Cardiac muscle cell (in vitro differentiated cells and primary cell): Measurements from ENCODE around the gene CALR. TPM values are rescaled to one million over a fixed set of nuclear protein-coding genes. Genes with fewer than 3 reads are reported as not detected.

Source experiments
- DNase-seq, 2 donors: peaks; one replicate each; pipeline versions ENCODE4 v3.0.0 to v3.0.0-alpha.2; 2010 to 2017; ENCODE audit warnings: low read depth in 1 of 2, low spot score in 1 of 2
- H3K27ac ChIP-seq: fragments of 200-600 bp; sonication (generic); 2 replicates; pipeline ENCODE4 v1.5.1; 2016
- H3K27me3 ChIP-seq: fragments of 200-600 bp; sonication (generic); 2 replicates; pipeline ENCODE4 v1.6.0; 2016; ENCODE audit warnings: control low read depth
- H3K36me3 ChIP-seq: fragments of 200-600 bp; sonication (generic); 2 replicates; pipeline ENCODE4 v1.5.1; 2016; ENCODE audit warnings: control low read depth
- H3K4me1 ChIP-seq: fragments of 200-600 bp; sonication (generic); 2 replicates; pipeline ENCODE4 v1.8.1; 2017; ENCODE audit warnings: low read depth, mild to moderate bottlenecking, mixed run types
- H3K4me3 ChIP-seq: fragments of 200-600 bp; sonication (generic); 2 replicates; pipeline ENCODE4 v1.5.1; 2016; ENCODE audit warnings: mild to moderate bottlenecking
- H3K9me3 ChIP-seq: fragments of 200-600 bp; sonication (generic); 2 replicates; pipeline ENCODE4 v1.5.1; 2017; ENCODE audit warnings: low read depth, mild to moderate bottlenecking, control low read depth
- CTCF ChIP-seq: IDR thresholded peaks from 2 replicates; pipeline ENCODE4 v1.5.1; 2012; ENCODE audit warnings: low read depth, mild to moderate bottlenecking, low read length
- polyA plus RNA-seq: library from polyadenylated mRNA; unstranded; fragments of >200 nt; fragmentation: Nextera tagmentation; extraction: Ambion mirVana; gene quantifications from 2 replicates; pipeline ENCODE4 v1.2.1, GENCODE V29; 2016
- total RNA-seq: library from RNA; depleted of rRNA; stranded (reverse); fragments of >200 nt; gene quantifications from 2 replicates; pipeline ENCODE4 v1.2.3, GENCODE V29; 2016

The CALR gene
- total and polyA plus RNA-seq, 2 experiments from 2014 or later = 615 to 856 TPM

- Histone ChIP-seq H3K4me1 (peaks cover 13% of the 10 kb centered on the region), H3K27me3 (no peaks in the 10 kb centered on the region), H3K9me3 (no peaks in the 10 kb centered on the region), H3K4me3 (no peak overlapping the region), H3K36me3 (peaks cover 56% of the 10 kb centered on the region), H3K27ac (peak overlapping the region; percentile 98)
- no peak for TF ChIP-seq CTCF
- no peak for DNase-seq
Observed at GRCh38 chr19:12944104-12944674, 5.8 kb downstream of the CALR start.

GRCh38 chr19:12945479-12946091, 7.2 kb downstream of the CALR start, which contains the start of gene RAD23A:
TSS of gene RAD23A (plus strand) at chr19:12945862. CDS start at chr19:12945949, 87 bp downstream.
- H3K27ac ChIP-seq = peak within 1 kb of the TSS; percentile 98
- TF ChIP-seq CTCF = no peak
- H3K4me1 ChIP-seq = peaks cover 4% of the 10 kb centered on the region
- H3K4me3 ChIP-seq = peak within 1 kb of the TSS; percentile 86
- DNase-seq = peak; percentile 99
- no peaks in the 10 kb centered on the region for H3K27me3 ChIP-seq
- peaks cover 53% of the 10 kb centered on the region for H3K36me3 ChIP-seq
- no peaks in the 10 kb centered on the region for H3K9me3 ChIP-seq

- peak overlapping the region; percentile 98 for H3K27ac ChIP-seq
- H3K27me3 ChIP-seq = no peaks in the 10 kb centered on the region
- peak; percentile 87 to 91 for DNase-seq
- H3K4me1 ChIP-seq = peaks cover 4% of the 10 kb centered on the region
- peaks cover 52% of the 10 kb centered on the region for H3K36me3 ChIP-seq
- peak overlapping the region; percentile 86 for H3K4me3 ChIP-seq
- no peak for TF ChIP-seq CTCF
- no peaks in the 10 kb centered on the region for H3K9me3 ChIP-seq
Observed at GRCh38 chr19:12946092-12946721, 7.8 kb downstream of the CALR start.

GRCh38 chr19:12946731-12947496, 8.5 kb downstream of the CALR start:
- Histone ChIP-seq H3K4me1 (peaks cover 4% of the 10 kb centered on the region), H3K4me3 (peak overlapping the region; percentile 86), H3K36me3 (peaks cover 46% of the 10 kb centered on the region), H3K9me3 (no peaks in the 10 kb centered on the region), H3K27ac (peak overlapping the region; percentile 98), H3K27me3 (no peaks in the 10 kb centered on the region)
- no peak for TF ChIP-seq CTCF
- no peak for DNase-seq
